ENCODE data around the gene INTS4. TPM values are rescaled to one million over a fixed set of nuclear protein-coding genes. Genes with fewer than 3 reads are reported as not detected.

Gene INTS4
- total and polyA plus RNA-seq, 2 of the 4 experiments (the other 2 are of a cell fraction): 24.0 to 52.5 TPM

GRCh38 chr11:77851503-77851902 is 143.0 kb downstream of the INTS4 start:
- intact Hi-C loops (cut with micrococcal nuclease) (no loop called here), dilution Hi-C loops (cut with HindIII; ENCODE audit: low sequenced_read_pairs, unreplicated experiment) (no loop called here), in situ Hi-C loops (cut with MboI; ENCODE audit: low sequenced_read_pairs) (no loop called here)
- no peak overlapping the region for H2BK120ac ChIP-seq (ENCODE audit: low read depth, low read length)
- H3K9me3 ChIP-seq (ENCODE audit: control insufficient read depth, insufficient read depth, low read length): peaks cover 7% of the 10 kb centered on the region
- H3K27ac ChIP-seq (ENCODE audit: insufficient read depth, low read length): no peak overlapping the region
- no CpG with 5 or more reads among the region's 1 CpG for WGBS, 2 experiments (ENCODE audit: extremely low coverage in 2 of 2, insufficient read length in 1 of 2)
- H3K18ac ChIP-seq (ENCODE audit: low read depth, low read length): no peak overlapping the region
- H2AK5ac ChIP-seq (ENCODE audit: low read depth, low read length): no peak overlapping the region
- ATAC-seq (ENCODE audit: low read depth) (peak; percentile 21; the same call in 1 of the 2 replicates), DNase-seq (no peak)
- no peak overlapping the region; the same call in 2 of the 3 replicates for H2BK15ac ChIP-seq (ENCODE audit: low read depth, low read length)
- H2AK9ac ChIP-seq (replicated peaks; ENCODE audit: low read depth, low read length, poor library complexity): no peak overlapping the region
- no peaks in the 10 kb centered on the region; a peak in 1 of 4 replicates for H3K79me1 ChIP-seq (ENCODE audit: low read depth in 1 of 2, low read length in 2 of 2)
- H3K4ac ChIP-seq (ENCODE audit: low read depth, low read length): no peak overlapping the region
- peaks cover 17% of the 10 kb centered on the region for H3K36me3 ChIP-seq (ENCODE audit: control insufficient read depth, insufficient read depth, low read length)
- no peak overlapping the region for H3K56ac ChIP-seq (ENCODE audit: extremely low read depth, insufficient read depth, low read length)
- H3K9ac ChIP-seq (ENCODE audit: low read depth, low read length): no peak overlapping the region
- H3K14ac ChIP-seq (replicated peaks; ENCODE audit: low read depth, low read length): no peak overlapping the region
- H3K4me3 ChIP-seq (ENCODE audit: insufficient read depth, low read depth, low read length): no peak overlapping the region
- TF ChIP-seq FOS (IDR thresholded peaks at IDR 0.05; ENCODE audit: low read depth, low read length) (no peak), USF2 (IDR thresholded peaks at IDR 0.05; ENCODE audit: low read depth, low read length) (no peak), CTCF (conservative IDR thresholded peaks at IDR 0.05; ENCODE audit: low read depth, low read length) (no peak), RCOR1 (IDR thresholded peaks at IDR 0.05; ENCODE audit: insufficient replicate concordance, low read length) (no peak), BHLHE40 (IDR thresholded peaks at IDR 0.05; ENCODE audit: low read depth, low read length) (no peak), RAD21 (IDR thresholded peaks at IDR 0.05; ENCODE audit: low read length) (no peak), CEBPB (IDR thresholded peaks at IDR 0.05; ENCODE audit: low read depth, low read length) (no peak), CHD1 (IDR thresholded peaks at IDR 0.05; ENCODE audit: low read depth, low read length) (no peak), RFX5 (IDR thresholded peaks at IDR 0.05; ENCODE audit: low read depth, low read length) (no peak), SMC3 (IDR thresholded peaks at IDR 0.05; ENCODE audit: low read depth, low read length) (no peak), NFE2L2 (IDR thresholded peaks at IDR 0.05; ENCODE audit: low read depth, low read length) (no peak), MAFK (IDR thresholded peaks at IDR 0.05; ENCODE audit: low read depth, low read length) (no peak), POLR2A (IDR thresholded peaks at IDR 0.05; ENCODE audit: low read depth, low read length) (no peak), MXI1 (IDR thresholded peaks at IDR 0.05; ENCODE audit: borderline replicate concordance, low read depth, low read length) (no peak), ELK1 (IDR thresholded peaks at IDR 0.05; ENCODE audit: borderline replicate concordance, low read depth, low read length) (no peak), MAZ (IDR thresholded peaks at IDR 0.05; ENCODE audit: borderline replicate concordance, low read depth, low read length) (no peak)
- H3K4me1 ChIP-seq (ENCODE audit: control insufficient read depth, insufficient read depth, low read length): peaks cover 5% of the 10 kb centered on the region; the same call in 1 of the 2 replicates
- H4K91ac ChIP-seq (ENCODE audit: insufficient read depth, low read depth, low read length): no peak overlapping the region
- ChIA-PET CTCF (no interaction called here), POLR2A (ENCODE audit: unreplicated experiment) (no interaction called here)
- H2AFZ ChIP-seq (replicated peaks; ENCODE audit: low read length, poor library complexity): no peak overlapping the region
- no peaks in the 10 kb centered on the region for H3K27me3 ChIP-seq (ENCODE audit: control insufficient read depth, insufficient read depth, low read length)
- no peak overlapping the region for H4K5ac ChIP-seq (ENCODE audit: low read depth, low read length)
- no peak overlapping the region for H4K8ac ChIP-seq (ENCODE audit: low read depth in 2 of 2, low read length in 2 of 2)
- no peak overlapping the region for H3K23ac ChIP-seq (ENCODE audit: low read depth, low read length)
- H2BK20ac ChIP-seq (ENCODE audit: low read depth, low read length): no peak overlapping the region
- no peaks in the 10 kb centered on the region for H4K20me1 ChIP-seq (ENCODE audit: insufficient read depth, low read length)
- H3K9me1 ChIP-seq (ENCODE audit: insufficient read depth, low read length): no peaks in the 10 kb centered on the region
- H3K4me2 ChIP-seq (ENCODE audit: low read depth, low read length): no peak overlapping the region
- H2BK5ac ChIP-seq (ENCODE audit: low read depth, low read length, poor library complexity, severe bottlenecking): peak overlapping the region; percentile 28
- no TSS peak for BruUV-seq (replicated peaks)

Data from IMR-90 (cell line).